Measurements from ENCODE around the gene SMG5.

DNA sequence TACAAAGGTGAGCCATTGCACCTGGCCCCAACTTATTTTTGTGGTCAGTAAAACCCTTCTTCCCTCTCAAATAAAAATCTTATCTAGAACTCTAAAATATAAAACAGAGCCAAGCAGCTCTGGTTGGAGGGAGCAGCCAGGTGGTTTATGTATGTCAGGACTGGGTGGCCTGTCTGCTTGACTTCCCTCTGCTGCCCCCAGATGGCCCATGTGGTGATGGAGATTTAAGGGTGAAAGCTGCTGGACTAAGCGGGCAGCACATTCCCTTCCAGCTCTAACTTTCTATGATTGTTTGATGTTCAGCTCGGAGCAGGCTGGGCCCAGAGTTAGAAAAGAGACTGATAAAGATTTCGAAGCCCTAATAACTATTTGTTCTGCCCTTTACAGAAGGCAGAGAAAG lies 22.8 kb downstream of the SMG5 start:
- no peak for TF ChIP-seq SIN3A (IDR thresholded peaks at IDR 0.05; ENCODE audit: borderline replicate concordance, insufficient read depth, low read length)
- no peak for TF ChIP-seq TAF1 (IDR thresholded peaks at IDR 0.05; ENCODE audit: borderline replicate concordance, insufficient read depth, low read length)
